SK-N-SH (cell line): Measurements from ENCODE around the gene LMO7.

ENCODE experiments used
- EP300 ChIP-seq, 2 experiments: IDR thresholded peaks; 2 replicates each; pipeline versions ENCODE4 v1.4.0 to v1.6.1; 2012; ENCODE audit warnings: borderline replicate concordance in 1 of 2, low read depth in 1 of 2, low read length in 1 of 2
- FOXJ3 ChIP-seq: sonication (generic); formaldehyde crosslinking; IDR thresholded peaks from 2 replicates; pipeline ENCODE4 v1.5.1; 2020; ENCODE audit warnings: mild to moderate bottlenecking, missing genetic modification reagents
- FOXM1 ChIP-seq: IDR thresholded peaks from 2 replicates; pipeline ENCODE4 v1.4.0; 2012; ENCODE audit warnings: low read depth, mild to moderate bottlenecking
- POLR2AphosphoS5 ChIP-seq: IDR thresholded peaks from 2 replicates; pipeline ENCODE4 v1.6.1; 2012; ENCODE audit warnings: low read depth, low read length
- RAD21 ChIP-seq: IDR thresholded peaks from 2 replicates; pipeline ENCODE4 v1.6.1; 2012; ENCODE audit warnings: mild to moderate bottlenecking, low read length
- RCOR1 ChIP-seq: fragments of 150-350 bp; IDR thresholded peaks from 2 replicates; pipeline ENCODE4 v1.6.1; 2017; ENCODE audit warnings: antibody characterized with exemption, low read length
- SIN3A ChIP-seq: IDR thresholded peaks from 2 replicates; pipeline ENCODE4 v1.6.1; 2012; ENCODE audit warnings: low read depth, mild to moderate bottlenecking, low read length, moderate library complexity, borderline replicate concordance
- SMC3 ChIP-seq: IDR thresholded peaks from 2 replicates; pipeline ENCODE4 v1.6.1; 2012; ENCODE audit warnings: low read depth, low read length, improper control_type of control experiment
- TAF1 ChIP-seq: IDR thresholded peaks from 2 replicates; pipeline ENCODE4 v1.6.1; 2012; ENCODE audit warnings: low read depth, mild to moderate bottlenecking, low read length, moderate library complexity, borderline replicate concordance
- TF ChIP-seq, protein P1 (sequence below): fragments of 200-600 bp; sonication (generic); IDR thresholded peaks from 2 replicates; pipeline ENCODE4 v1.6.1; 2017; ENCODE audit warnings: antibody characterized with exemption, mild to moderate bottlenecking, moderate library complexity
- TF ChIP-seq, protein P2 (sequence below): IDR thresholded peaks from 2 replicates; pipeline ENCODE4 v1.4.0; 2012; ENCODE audit warnings: low read depth

DNA sequence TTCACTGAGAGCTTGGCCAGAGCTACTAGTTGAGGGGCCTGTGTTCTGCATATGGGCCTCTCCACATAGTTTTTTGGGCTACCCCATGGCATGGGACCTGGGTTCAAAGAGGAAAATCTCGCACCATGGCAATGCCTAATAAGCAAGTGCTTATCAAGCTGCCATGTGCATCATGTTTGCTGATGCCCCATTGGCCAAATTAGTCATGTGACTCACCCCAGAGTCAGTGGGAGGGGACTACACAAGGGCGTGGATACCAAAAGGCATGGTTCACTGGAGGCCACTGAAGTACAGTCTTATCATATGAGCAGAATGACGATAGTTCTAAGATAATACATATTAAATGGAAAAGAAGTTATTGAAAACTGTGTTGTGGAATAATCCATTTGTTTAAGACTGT, 214.8 kb downstream of the LMO7 start:
- TF ChIP-seq, protein P1, sequence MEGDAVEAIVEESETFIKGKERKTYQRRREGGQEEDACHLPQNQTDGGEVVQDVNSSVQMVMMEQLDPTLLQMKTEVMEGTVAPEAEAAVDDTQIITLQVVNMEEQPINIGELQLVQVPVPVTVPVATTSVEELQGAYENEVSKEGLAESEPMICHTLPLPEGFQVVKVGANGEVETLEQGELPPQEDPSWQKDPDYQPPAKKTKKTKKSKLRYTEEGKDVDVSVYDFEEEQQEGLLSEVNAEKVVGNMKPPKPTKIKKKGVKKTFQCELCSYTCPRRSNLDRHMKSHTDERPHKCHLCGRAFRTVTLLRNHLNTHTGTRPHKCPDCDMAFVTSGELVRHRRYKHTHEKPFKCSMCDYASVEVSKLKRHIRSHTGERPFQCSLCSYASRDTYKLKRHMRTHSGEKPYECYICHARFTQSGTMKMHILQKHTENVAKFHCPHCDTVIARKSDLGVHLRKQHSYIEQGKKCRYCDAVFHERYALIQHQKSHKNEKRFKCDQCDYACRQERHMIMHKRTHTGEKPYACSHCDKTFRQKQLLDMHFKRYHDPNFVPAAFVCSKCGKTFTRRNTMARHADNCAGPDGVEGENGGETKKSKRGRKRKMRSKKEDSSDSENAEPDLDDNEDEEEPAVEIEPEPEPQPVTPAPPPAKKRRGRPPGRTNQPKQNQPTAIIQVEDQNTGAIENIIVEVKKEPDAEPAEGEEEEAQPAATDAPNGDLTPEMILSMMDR = no peak
- no peak for TF ChIP-seq FOXJ3 (CRISPR knock-in tag)
- no peak for TF ChIP-seq POLR2AphosphoS5
- TF ChIP-seq, protein P2, sequence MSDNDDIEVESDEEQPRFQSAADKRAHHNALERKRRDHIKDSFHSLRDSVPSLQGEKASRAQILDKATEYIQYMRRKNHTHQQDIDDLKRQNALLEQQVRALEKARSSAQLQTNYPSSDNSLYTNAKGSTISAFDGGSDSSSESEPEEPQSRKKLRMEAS = no peak
- TF ChIP-seq RAD21 = no peak
- no peak for TF ChIP-seq RCOR1
- no peak for TF ChIP-seq SMC3
- TF ChIP-seq SIN3A = no peak
- TF ChIP-seq EP300 (IDR thresholded peaks at IDR 0.05; ENCODE audit: borderline replicate concordance in 1 of 2, low read depth in 1 of 2, low read length in 1 of 2) = no peak
- no peak for TF ChIP-seq FOXM1
- TF ChIP-seq TAF1 = no peak
